Kidney (tissue), 14 donors: ENCODE results near the gene GSTK1. TPM values are rescaled to one million over a fixed set of nuclear protein-coding genes. Genes with fewer than 3 reads are reported as not detected.

Experiments
- DNase-seq, 5 donors: peaks; one replicate each; pipeline ENCODE4 v3.0.0-alpha.2; 2013 to 2020
- FAIRE-seq: peaks from 2 replicates; lab custom pipeline; 2012; peaks lifted over from hg19 to GRCh38; lab: Jason Lieb, UNC
- H3K27ac ChIP-seq, 2 donors: one replicate each; pipeline ENCODE4 v1.7.0; 2013; ENCODE audit warnings: low read depth in 2 of 2, low read length in 2 of 2, inconsistent platforms in 1 of 2
- H3K27me3 ChIP-seq: one replicate; pipeline ENCODE4 v1.7.1; 2013; ENCODE audit warnings: low read length, inconsistent platforms; ENCODE audit not compliant: control insufficient read depth, insufficient read depth
- H3K36me3 ChIP-seq, 3 donors: one replicate each; pipeline versions ENCODE4 v1.7.0 to v1.7.1; 2013; ENCODE audit warnings: low read length in 3 of 3, control low read depth in 1 of 3, inconsistent platforms in 1 of 3; ENCODE audit not compliant: insufficient read depth in 3 of 3, control insufficient read depth in 2 of 3
- H3K4me1 ChIP-seq, 3 donors: one replicate each; pipeline versions ENCODE4 v1.7.0 to v1.7.1; 2013; ENCODE audit warnings: low read length in 3 of 3, inconsistent platforms in 1 of 3, low read depth in 1 of 3; ENCODE audit not compliant: control insufficient read depth in 2 of 3, insufficient read depth in 2 of 3
- H3K4me3 ChIP-seq, 3 donors: one replicate each; pipeline versions ENCODE4 v1.7.0 to v1.8.1; 2013; ENCODE audit warnings: low read length in 3 of 3, control low read depth in 1 of 3, inconsistent platforms in 1 of 3
- H3K9ac ChIP-seq, 3 donors: one replicate each; pipeline versions ENCODE4 v1.7.0 to v1.7.1; 2013; ENCODE audit warnings: low read length in 3 of 3, control low read depth in 1 of 3, inconsistent platforms in 1 of 3
- H3K9me3 ChIP-seq, 3 donors: one replicate each; pipeline versions ENCODE4 v1.7.0 to v1.7.1; 2013; ENCODE audit warnings: low read length in 3 of 3, control low read depth in 1 of 3, inconsistent platforms in 1 of 3; ENCODE audit not compliant: control insufficient read depth in 2 of 3, insufficient read depth in 1 of 3
- intact Hi-C: fragments of 100-400 bp; cut with DNase I; formaldehyde crosslinking; loops from one replicate; pipeline ENCODE4 v1.11.1; 2022
- polyA plus RNA-seq: library from polyadenylated mRNA; stranded (reverse); fragments of 350-450 nt; fragmentation: Illumina TruSeq; extraction: RNeasy Lipid Tissue Mini Kit (QIAGEN cat#74804); gene quantifications from one replicate; pipeline ENCODE4 v1.2.3, GENCODE V29; 2014; ENCODE audit warnings: low read depth, low replicate concordance; ENCODE audit not compliant: insufficient read depth
- total RNA-seq: library from RNA; stranded (reverse); fragmentation: NEBNext Ultra II Directional; extraction: Animal tissue kit (Norgen Biotek cat#: 25700); gene quantifications from one replicate; pipeline ENCODE4 v1.2.1, GENCODE V29; 2021
- TF ChIP-seq, protein P1 (sequence below): IDR thresholded peaks from 3 replicates; pipeline ENCODE4 v1.5.1; 2012; ENCODE audit warnings: mild to moderate bottlenecking, moderate library complexity, borderline replicate concordance; ENCODE audit not compliant: insufficient read depth; ENCODE audit errors: extremely low read depth
- donor health status: control.
- donor health status: control.
- donor health status: control.
- donor health status: control.
- donor health status: control.
- donor health status: DM: yes; HTN: yes; CAD: no.
- donor health status: Normal renal cell carcinoma (clear cell type).

The GSTK1 gene
- total and polyA plus RNA-seq, 2 donors from 2014 or later = 176 to 469 TPM

DNA sequence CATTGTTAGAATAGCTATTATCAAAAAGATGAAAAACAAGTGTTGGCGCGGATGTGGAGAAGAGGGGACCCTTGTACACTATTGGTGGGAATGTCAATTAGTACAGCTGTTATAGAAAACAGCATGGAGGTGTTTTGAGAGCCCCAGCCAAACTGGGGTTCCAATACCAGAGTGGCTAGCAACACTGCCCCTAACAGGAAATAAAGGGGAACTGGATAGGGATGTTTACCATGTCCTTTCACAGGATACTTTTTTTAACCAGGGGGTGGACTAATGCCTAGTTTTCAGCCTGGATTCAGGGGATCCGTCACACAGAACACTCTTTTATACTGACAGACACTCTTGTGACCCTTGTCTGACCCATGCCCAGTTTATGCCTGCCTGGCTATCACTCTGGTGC, 6.9 kb upstream of the GSTK1 start:
- intact Hi-C loops = no loop called here
- DNase-seq = no peak
- H3K4me1 ChIP-seq = no peaks in the 10 kb centered on the region

DNA sequence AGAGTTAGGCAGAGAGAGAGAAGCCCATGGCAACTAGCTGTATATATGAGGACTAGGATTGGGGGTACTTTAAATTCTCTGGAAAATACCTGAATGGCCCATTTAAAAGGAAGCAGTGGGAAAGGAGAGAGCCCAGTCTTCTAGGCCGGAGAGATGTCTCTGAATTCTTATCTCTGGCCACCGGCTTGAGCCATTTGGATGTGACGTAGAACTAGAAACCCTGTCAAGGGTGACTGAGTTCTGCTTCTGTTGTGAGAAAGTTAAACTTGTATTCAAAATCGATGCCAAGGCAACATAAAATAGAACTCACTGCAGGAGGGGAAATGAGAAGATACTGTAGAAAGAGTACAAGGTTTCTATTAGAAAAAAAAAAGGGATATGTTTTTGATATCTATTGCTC, 6.3 kb upstream of the GSTK1 start:
- H3K9ac ChIP-seq = no peak overlapping the region
- H3K36me3 ChIP-seq = no peaks in the 10 kb centered on the region
- H3K9me3 ChIP-seq = no peaks in the 10 kb centered on the region
- intact Hi-C loops = no loop called here
- DNase-seq (no peak), FAIRE-seq (no peak)
- H3K27me3 ChIP-seq = no peaks in the 10 kb centered on the region
- H3K4me1 ChIP-seq = no peaks in the 10 kb centered on the region
- H3K4me3 ChIP-seq = no peak overlapping the region
- H3K27ac ChIP-seq = no peak overlapping the region
- TF ChIP-seq, protein P1, sequence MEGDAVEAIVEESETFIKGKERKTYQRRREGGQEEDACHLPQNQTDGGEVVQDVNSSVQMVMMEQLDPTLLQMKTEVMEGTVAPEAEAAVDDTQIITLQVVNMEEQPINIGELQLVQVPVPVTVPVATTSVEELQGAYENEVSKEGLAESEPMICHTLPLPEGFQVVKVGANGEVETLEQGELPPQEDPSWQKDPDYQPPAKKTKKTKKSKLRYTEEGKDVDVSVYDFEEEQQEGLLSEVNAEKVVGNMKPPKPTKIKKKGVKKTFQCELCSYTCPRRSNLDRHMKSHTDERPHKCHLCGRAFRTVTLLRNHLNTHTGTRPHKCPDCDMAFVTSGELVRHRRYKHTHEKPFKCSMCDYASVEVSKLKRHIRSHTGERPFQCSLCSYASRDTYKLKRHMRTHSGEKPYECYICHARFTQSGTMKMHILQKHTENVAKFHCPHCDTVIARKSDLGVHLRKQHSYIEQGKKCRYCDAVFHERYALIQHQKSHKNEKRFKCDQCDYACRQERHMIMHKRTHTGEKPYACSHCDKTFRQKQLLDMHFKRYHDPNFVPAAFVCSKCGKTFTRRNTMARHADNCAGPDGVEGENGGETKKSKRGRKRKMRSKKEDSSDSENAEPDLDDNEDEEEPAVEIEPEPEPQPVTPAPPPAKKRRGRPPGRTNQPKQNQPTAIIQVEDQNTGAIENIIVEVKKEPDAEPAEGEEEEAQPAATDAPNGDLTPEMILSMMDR = no peak

More for the DNA sequence above, 6.9 kb upstream of the GSTK1 start:
- H3K27ac ChIP-seq = no peak overlapping the region
- TF ChIP-seq, protein P1 = no peak
- H3K27me3 ChIP-seq = no peaks in the 10 kb centered on the region
- no peak overlapping the region for H3K4me3 ChIP-seq
- H3K9ac ChIP-seq = no peak overlapping the region
- FAIRE-seq = no peak
- no peaks in the 10 kb centered on the region for H3K36me3 ChIP-seq
- H3K9me3 ChIP-seq = no peaks in the 10 kb centered on the region

DNA sequence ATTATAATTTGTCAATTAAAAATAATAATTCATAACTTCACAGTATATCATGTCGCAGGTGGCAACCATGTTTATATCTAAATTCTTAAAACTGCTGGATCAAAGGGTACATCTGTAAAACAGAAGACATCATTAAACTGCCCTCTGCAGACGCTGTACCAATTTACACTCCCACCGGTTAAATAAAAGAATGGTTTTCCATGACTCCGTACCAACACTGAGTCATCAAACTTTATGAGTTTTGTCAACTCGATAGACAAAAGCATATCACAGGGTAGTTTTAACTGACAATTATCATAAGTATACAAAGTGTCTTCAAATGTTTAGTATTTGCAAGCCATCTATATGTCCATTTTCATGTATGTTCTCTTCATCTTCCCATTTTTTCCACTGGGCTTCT, 5.7 kb upstream of the GSTK1 start:
- Histone ChIP-seq H3K4me1 (no peaks in the 10 kb centered on the region), H3K36me3 (no peaks in the 10 kb centered on the region), H3K9me3 (no peaks in the 10 kb centered on the region), H3K9ac (no peak overlapping the region), H3K4me3 (no peak overlapping the region), H3K27ac (no peak overlapping the region), H3K27me3 (no peaks in the 10 kb centered on the region)
- FAIRE-seq (no peak), DNase-seq (no peak)
- TF ChIP-seq, protein P1 = no peak
- intact Hi-C loops = no loop called here

DNA sequence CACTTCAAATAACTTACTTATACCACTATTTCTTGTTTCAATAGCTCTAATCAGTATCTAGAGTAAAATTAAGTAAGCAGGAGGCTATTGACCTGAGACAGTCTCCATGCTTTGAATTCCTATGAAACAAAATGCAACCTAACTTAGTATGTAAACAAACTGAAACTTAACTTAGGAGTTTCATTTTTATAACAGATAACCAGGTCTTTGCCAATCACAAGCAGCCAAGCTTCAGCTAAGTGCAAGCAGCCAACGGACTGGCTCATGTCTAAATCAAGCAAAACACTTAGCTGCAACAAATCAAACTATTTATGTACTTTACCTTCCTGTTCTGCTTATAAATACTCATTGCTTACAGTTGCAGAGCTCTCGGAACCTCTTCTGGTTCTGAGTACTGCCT, 4.4 kb upstream of the GSTK1 start:
- Histone ChIP-seq H3K4me3 (peak overlapping the region in 2 of 3 donors; percentile 33 to 47), H3K27ac (no peak overlapping the region), H3K36me3 (no peaks in the 10 kb centered on the region), H3K27me3 (no peaks in the 10 kb centered on the region), H3K9ac (peak overlapping the region in 1 of 3 donors; percentile 19), H3K4me1 (no peaks in the 10 kb centered on the region), H3K9me3 (no peaks in the 10 kb centered on the region)
- intact Hi-C loops = no loop called here
- TF ChIP-seq, protein P1 = no peak
- no peak for DNase-seq
- FAIRE-seq = no peak
